ENCODE data around the gene PSMB7.

DNA sequence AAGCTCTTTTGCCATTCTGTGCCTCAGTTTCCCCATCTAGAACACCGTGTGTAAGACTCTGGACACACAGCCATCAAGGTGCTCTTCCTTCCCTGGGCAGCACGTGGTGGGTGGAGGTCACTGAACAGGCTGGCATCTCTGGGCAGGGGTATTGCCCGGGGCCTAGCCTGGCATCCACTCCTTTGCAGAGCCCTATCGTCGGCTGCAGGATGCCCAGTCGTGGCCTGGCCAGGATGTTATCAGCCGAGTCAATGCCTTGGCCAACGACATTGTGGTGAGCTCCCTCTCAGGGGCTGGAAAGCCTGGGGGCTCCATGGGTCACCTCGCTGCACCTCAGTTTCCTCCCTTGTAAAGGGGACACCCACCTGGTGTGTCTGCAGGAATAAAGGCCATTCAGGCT, 39.1 kb upstream of the PSMB7 start:
- TF ChIP-seq, protein P1, sequence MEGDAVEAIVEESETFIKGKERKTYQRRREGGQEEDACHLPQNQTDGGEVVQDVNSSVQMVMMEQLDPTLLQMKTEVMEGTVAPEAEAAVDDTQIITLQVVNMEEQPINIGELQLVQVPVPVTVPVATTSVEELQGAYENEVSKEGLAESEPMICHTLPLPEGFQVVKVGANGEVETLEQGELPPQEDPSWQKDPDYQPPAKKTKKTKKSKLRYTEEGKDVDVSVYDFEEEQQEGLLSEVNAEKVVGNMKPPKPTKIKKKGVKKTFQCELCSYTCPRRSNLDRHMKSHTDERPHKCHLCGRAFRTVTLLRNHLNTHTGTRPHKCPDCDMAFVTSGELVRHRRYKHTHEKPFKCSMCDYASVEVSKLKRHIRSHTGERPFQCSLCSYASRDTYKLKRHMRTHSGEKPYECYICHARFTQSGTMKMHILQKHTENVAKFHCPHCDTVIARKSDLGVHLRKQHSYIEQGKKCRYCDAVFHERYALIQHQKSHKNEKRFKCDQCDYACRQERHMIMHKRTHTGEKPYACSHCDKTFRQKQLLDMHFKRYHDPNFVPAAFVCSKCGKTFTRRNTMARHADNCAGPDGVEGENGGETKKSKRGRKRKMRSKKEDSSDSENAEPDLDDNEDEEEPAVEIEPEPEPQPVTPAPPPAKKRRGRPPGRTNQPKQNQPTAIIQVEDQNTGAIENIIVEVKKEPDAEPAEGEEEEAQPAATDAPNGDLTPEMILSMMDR (IDR thresholded peaks at IDR 0.05; ENCODE audit: insufficient read depth, low read depth, low read length): no peak
- no peak for TF ChIP-seq EZH2 (IDR thresholded peaks at IDR 0.05; ENCODE audit: insufficient read depth, low read length)
